ENCODE results near the gene CHRNA7. TPM values are rescaled to one million over a fixed set of nuclear protein-coding genes. Genes with fewer than 3 reads are reported as not detected.

CHRNA7 gene
- total RNA-seq, 1 experiment from 2014 or later, result 4.4 TPM

DNA sequence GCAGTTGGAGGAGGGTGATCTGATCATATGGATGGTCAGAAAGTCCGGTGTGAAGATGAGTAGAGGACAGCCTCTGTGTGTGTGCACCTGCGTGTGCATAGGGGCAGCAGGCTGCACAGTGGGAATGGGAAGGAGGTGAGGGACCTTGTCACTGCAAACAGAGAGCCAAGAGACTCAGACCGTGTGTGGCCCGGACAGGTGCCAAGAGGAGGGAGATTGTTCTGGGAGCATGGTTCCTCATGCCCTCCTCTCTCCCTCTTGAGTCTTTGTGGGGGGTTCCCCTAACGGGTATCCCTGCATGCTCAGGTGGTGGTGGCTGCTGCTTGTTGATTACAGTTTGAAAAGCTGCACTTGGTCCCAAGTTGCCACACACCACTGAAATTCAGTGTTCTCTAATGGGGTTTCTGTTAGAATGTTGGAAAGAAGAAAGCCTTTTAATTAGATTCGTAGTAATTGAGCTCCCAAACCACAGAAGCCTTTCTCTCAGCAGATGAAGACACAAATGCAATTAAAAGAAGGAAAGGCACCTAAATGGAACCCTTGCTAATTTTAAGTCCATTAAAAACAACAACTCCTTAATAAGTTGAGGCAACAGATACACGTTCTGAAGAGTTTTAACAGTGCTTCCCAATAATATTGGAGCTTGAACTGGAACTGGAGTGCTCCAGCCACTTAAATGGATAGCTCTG is 68.9 kb downstream of the CHRNA7 start:
- no peaks in the 10 kb centered on the region for H3K9me3 ChIP-seq (ENCODE audit: control insufficient read depth, low read depth, low read length)
- no peak overlapping the region for H3K4ac ChIP-seq (ENCODE audit: low read depth, low read length)
- WGBS (ENCODE audit: extremely low coverage, insufficient read length, low lambda C conversion rate), result no CpG with 5 or more reads among the region's 7 CpGs
- H3K56ac ChIP-seq (ENCODE audit: insufficient read length, low read depth, low read length), result no peak overlapping the region
- H2BK12ac ChIP-seq (ENCODE audit: insufficient read length, low read depth, low read length), result no peak overlapping the region
- no peak for DNase-seq
- Mint-ChIP-seq H3K4me3 (no peak overlapping the region), H3K36me3 (ENCODE audit: insufficient read depth in 1 of 3, low read depth in 3 of 3) (peaks cover 3 to 7% (median 7%) of the 10 kb centered on the region in 3 experiments; a peak in 6 of 7 replicates), H3K9me3 (no peaks in the 10 kb centered on the region; a peak in 1 of 5 replicates), H3K27me3 (ENCODE audit: low read depth) (peaks cover 3% of the 10 kb centered on the region), H3K4me1 (peaks cover 37 to 38% of the 10 kb centered on the region in 2 experiments), H3K27ac (peak overlapping the region in 1 of 3 experiments; percentile 16; a peak in 1 of 7 replicates)
- no peaks in the 10 kb centered on the region for H3K79me2 ChIP-seq (ENCODE audit: insufficient read depth, low read length)
- no peak overlapping the region for H4K91ac ChIP-seq (ENCODE audit: insufficient read length, low read depth, low read length)
- H3K23me2 ChIP-seq (ENCODE audit: insufficient read length, low read depth, low read length, poor library complexity, severe bottlenecking), result peaks cover 3% of the 10 kb centered on the region
- H2BK120ac ChIP-seq (ENCODE audit: low read depth, low read length, poor library complexity, severe bottlenecking), result no peak overlapping the region
- H3K4me1 ChIP-seq (ENCODE audit: insufficient read depth, low read length), result no peaks in the 10 kb centered on the region; the same call in 1 of the 2 replicates
- H4K20me1 ChIP-seq (ENCODE audit: control insufficient read depth, insufficient read depth, insufficient read length), result no peaks in the 10 kb centered on the region
- H3K18ac ChIP-seq (ENCODE audit: insufficient read length, low read depth, low read length), result no peak overlapping the region
- no peak overlapping the region for H3K27ac ChIP-seq (ENCODE audit: insufficient read length, low read depth, low read length)
- H2BK15ac ChIP-seq (ENCODE audit: low read depth, low read length), result no peak overlapping the region
- H3T11ph ChIP-seq (ENCODE audit: low read length), result no peak overlapping the region
- H3K4me2 ChIP-seq (ENCODE audit: insufficient read depth, insufficient read length, low read length), result no peak overlapping the region
- H2BK5ac ChIP-seq (ENCODE audit: insufficient read length, low read length), result no peak overlapping the region
- H4K5ac ChIP-seq (ENCODE audit: insufficient read length, low read depth, low read length), result no peak overlapping the region
- no peak overlapping the region for H3K23ac ChIP-seq (ENCODE audit: insufficient read length, low read depth, low read length)
- no peaks in the 10 kb centered on the region for H3K79me1 ChIP-seq (ENCODE audit: insufficient read depth, low read depth, low read length, poor library complexity, severe bottlenecking)
- H2AFZ ChIP-seq (ENCODE audit: low read length), result no peak overlapping the region
- no peak overlapping the region for H3K9ac ChIP-seq (ENCODE audit: extremely low read depth, insufficient read length, low read length)
- no peak overlapping the region for H2BK20ac ChIP-seq (ENCODE audit: low read depth, low read length, poor library complexity, severe bottlenecking)
- TF ChIP-seq, protein P1, sequence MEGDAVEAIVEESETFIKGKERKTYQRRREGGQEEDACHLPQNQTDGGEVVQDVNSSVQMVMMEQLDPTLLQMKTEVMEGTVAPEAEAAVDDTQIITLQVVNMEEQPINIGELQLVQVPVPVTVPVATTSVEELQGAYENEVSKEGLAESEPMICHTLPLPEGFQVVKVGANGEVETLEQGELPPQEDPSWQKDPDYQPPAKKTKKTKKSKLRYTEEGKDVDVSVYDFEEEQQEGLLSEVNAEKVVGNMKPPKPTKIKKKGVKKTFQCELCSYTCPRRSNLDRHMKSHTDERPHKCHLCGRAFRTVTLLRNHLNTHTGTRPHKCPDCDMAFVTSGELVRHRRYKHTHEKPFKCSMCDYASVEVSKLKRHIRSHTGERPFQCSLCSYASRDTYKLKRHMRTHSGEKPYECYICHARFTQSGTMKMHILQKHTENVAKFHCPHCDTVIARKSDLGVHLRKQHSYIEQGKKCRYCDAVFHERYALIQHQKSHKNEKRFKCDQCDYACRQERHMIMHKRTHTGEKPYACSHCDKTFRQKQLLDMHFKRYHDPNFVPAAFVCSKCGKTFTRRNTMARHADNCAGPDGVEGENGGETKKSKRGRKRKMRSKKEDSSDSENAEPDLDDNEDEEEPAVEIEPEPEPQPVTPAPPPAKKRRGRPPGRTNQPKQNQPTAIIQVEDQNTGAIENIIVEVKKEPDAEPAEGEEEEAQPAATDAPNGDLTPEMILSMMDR (conservative IDR thresholded peaks at IDR 0.05), result no peak
- no peak overlapping the region for H4K8ac ChIP-seq (replicated peaks; ENCODE audit: insufficient read length, low read depth, low read length)
- H3K27me3 ChIP-seq (ENCODE audit: insufficient read depth, low read length), result no peaks in the 10 kb centered on the region
- H2AK5ac ChIP-seq (ENCODE audit: insufficient read length, low read length), result no peak overlapping the region
- no peak overlapping the region for H3K14ac ChIP-seq (ENCODE audit: insufficient read depth, low read length)
